ENCODE results near the gene EXOC4. TPM values are rescaled to one million over a fixed set of nuclear protein-coding genes. Genes with fewer than 3 reads are reported as not detected.

Gene EXOC4
- total RNA-seq, 3 donors from 2014 or later, result 23.9 to 30.4 (median 26.0) TPM

DNA sequence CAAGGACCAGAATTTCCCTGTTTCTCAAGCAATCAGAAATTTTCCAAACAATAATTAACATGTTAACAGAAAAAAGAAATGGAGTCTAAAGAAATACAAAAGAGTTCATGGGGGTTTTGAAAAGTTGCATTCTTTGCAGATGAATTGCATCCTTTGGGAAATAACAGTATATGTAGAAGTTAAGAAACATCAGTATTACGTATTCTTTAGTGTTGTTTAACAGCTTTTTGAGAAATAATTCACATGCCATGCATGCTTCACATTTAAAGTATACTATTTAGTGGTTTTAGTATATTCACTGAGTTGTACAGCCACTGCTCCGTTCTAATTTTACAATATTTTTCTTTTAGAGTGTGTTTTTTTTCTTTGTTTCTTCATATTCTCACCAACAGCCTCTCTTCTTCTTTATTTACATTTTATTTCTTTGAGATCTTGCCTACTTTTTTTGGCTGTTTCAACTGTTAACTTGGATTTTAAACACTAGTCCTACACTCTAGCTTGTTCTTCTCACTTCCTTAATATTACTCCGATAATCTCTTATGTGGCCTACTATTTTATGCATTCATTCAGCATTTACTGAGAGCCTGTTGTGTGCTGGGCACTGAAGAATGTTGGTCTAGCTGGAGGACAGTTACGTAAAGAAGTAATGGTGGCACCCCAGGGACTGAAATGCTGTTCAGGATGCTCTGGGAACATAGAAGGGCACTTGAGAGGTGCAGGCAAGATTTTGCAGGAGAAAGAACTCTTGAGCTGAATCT lies 330.1 kb downstream of the EXOC4 start:
- no peak for ATAC-seq
- no peaks in the 10 kb centered on the region for H3K4me1 Mint-ChIP-seq (ENCODE audit: low read depth)
- no peak for DNase-seq
- peaks cover 16% of the 10 kb centered on the region for H3K36me3 Mint-ChIP-seq (ENCODE audit: insufficient read depth)
- H3K9me3 Mint-ChIP-seq, result peaks cover 10% of the 10 kb centered on the region
- H3K4me3 Mint-ChIP-seq, result no peak overlapping the region
- no peaks in the 10 kb centered on the region for H3K27me3 Mint-ChIP-seq (ENCODE audit: low read depth)

- no peaks in the 10 kb centered on the region for H3K27me3 Mint-ChIP-seq (ENCODE audit: low read depth)
Measured at GRCh38 chr7:133583545-133584171, 330.8 kb downstream of the EXOC4 start.

DNA sequence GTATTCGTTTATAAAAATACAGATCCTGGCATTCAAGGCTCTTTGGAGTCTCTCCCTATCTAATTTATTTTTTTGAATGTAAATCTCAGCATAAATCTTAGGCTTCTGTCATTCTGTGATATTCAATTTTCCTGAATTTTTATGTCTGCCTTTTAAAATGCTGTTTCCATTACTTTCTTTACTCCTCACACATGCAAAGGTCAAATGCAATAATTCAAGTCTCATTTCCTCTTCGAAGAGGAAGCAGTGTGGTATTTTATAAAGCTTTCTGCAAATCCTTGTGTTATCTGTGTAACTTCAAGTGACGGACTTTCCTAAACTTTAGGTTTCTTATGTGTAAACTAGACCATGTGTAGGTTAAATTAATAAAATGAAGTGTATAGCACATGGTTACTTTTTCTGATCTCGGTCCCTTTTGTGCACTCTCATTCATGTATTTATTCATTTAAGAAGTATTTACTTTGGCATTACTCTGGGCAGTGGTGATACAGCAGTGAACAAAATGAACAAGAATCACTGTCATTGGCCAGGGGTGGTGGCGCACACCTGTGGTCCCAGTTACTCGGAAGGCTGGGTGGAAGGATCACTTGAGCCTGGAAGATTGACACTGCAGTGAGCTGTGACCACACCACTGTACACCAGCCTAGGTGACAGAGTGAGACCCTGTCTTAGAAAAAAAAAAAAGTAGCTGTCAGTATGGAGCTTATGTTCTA lies 332.2 kb downstream of the EXOC4 start:
- H3K9me3 Mint-ChIP-seq, result peaks cover 10% of the 10 kb centered on the region
- ATAC-seq, result no peak
- peaks cover 18% of the 10 kb centered on the region for H3K36me3 Mint-ChIP-seq (ENCODE audit: insufficient read depth)
- no peak overlapping the region for H3K4me3 Mint-ChIP-seq
- H3K27me3 Mint-ChIP-seq (ENCODE audit: low read depth), result no peaks in the 10 kb centered on the region
- no peak for DNase-seq
- H3K4me1 Mint-ChIP-seq (ENCODE audit: low read depth), result no peaks in the 10 kb centered on the region

More at GRCh38 chr7:133583545-133584171, 330.8 kb downstream of the EXOC4 start:
- peaks cover 16% of the 10 kb centered on the region for H3K36me3 Mint-ChIP-seq (ENCODE audit: insufficient read depth)
- ATAC-seq (no peak), DNase-seq (no peak)
- no peak overlapping the region for H3K4me3 Mint-ChIP-seq
- no peaks in the 10 kb centered on the region for H3K4me1 Mint-ChIP-seq (ENCODE audit: low read depth)
- H3K9me3 Mint-ChIP-seq, result peaks cover 10% of the 10 kb centered on the region

GRCh38 chr7:133586253-133586652 lies 333.4 kb downstream of the EXOC4 start:
- Mint-ChIP-seq H3K4me1 (ENCODE audit: low read depth) (no peaks in the 10 kb centered on the region), H3K27me3 (ENCODE audit: low read depth) (no peaks in the 10 kb centered on the region), H3K9me3 (peaks cover 10% of the 10 kb centered on the region), H3K4me3 (no peak overlapping the region), H3K36me3 (ENCODE audit: insufficient read depth) (peaks cover 18% of the 10 kb centered on the region)
- DNase-seq (no peak), ATAC-seq (no peak)

GRCh38 chr7:133587903-133588302 lies 335.0 kb downstream of the EXOC4 start:
- Mint-ChIP-seq H3K36me3 (ENCODE audit: insufficient read depth) (peaks cover 22% of the 10 kb centered on the region), H3K4me1 (ENCODE audit: low read depth) (no peaks in the 10 kb centered on the region), H3K4me3 (no peak overlapping the region), H3K27me3 (ENCODE audit: low read depth) (no peaks in the 10 kb centered on the region), H3K9me3 (peaks cover 10% of the 10 kb centered on the region)
- no peak for ATAC-seq
- no peak for DNase-seq

GRCh38 chr7:133590795-133591194 lies 337.9 kb downstream of the EXOC4 start:
- DNase-seq (no peak), ATAC-seq (no peak)
- peaks cover 4% of the 10 kb centered on the region for H3K9me3 Mint-ChIP-seq
- H3K4me1 Mint-ChIP-seq (ENCODE audit: low read depth), result no peaks in the 10 kb centered on the region
- no peak overlapping the region for H3K4me3 Mint-ChIP-seq
- peaks cover 30% of the 10 kb centered on the region for H3K36me3 Mint-ChIP-seq (ENCODE audit: insufficient read depth)
- no peaks in the 10 kb centered on the region for H3K27me3 Mint-ChIP-seq (ENCODE audit: low read depth)

GRCh38 chr7:133591704-133592340 lies 338.9 kb downstream of the EXOC4 start:
- H3K9me3 Mint-ChIP-seq, result no peaks in the 10 kb centered on the region
- no peaks in the 10 kb centered on the region for H3K27me3 Mint-ChIP-seq (ENCODE audit: low read depth)
- DNase-seq, result no peak
- no peak for ATAC-seq
- peaks cover 27% of the 10 kb centered on the region for H3K36me3 Mint-ChIP-seq (ENCODE audit: insufficient read depth)
- no peak overlapping the region for H3K4me3 Mint-ChIP-seq
- no peaks in the 10 kb centered on the region for H3K4me1 Mint-ChIP-seq (ENCODE audit: low read depth)

DNA sequence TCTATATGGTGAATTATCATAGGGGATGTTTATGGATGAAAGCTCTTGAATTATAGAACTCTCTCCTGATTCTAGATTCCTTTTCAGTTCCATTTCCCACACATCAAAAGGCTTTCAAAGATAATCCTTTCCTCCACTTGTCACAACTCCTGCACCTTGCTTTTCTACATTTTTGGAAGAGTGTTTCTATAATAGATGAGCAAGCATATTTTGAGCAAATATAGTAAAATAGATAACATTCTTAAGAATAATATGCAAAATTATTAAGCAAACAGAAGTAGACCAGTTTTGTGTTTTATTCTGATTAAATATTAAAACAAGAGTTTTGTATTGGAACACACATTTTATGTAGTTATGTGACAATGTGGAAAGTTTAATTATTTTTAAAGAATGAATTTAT lies 340.7 kb downstream of the EXOC4 start:
- Mint-ChIP-seq H3K4me3 (no peak overlapping the region), H3K27me3 (ENCODE audit: low read depth) (no peaks in the 10 kb centered on the region), H3K9me3 (no peaks in the 10 kb centered on the region), H3K36me3 (ENCODE audit: insufficient read depth) (peaks cover 22% of the 10 kb centered on the region), H3K4me1 (ENCODE audit: low read depth) (no peaks in the 10 kb centered on the region)
- no peak for DNase-seq
- ATAC-seq, result no peak

DNA sequence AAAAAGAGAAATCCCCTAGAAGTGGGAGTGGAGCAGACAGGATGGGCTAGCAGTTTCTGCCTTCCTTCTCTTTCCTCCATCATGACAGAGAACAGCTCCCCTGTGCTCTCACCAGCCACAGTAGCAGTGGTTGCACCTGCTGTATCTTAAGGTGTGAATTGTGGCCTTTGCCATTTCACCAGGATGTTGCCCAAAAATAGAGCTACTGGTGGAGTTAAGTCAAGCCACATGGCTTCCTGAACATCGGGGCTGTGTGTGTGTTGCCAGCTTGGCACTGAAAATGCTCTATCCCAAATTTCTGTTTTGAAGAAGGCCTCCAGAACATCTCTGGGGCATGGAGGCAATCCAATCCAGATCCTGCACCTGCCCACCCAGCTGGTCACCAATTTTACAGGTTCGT lies 348.7 kb downstream of the EXOC4 start:
- no peak for DNase-seq
- Mint-ChIP-seq H3K9me3 (no peaks in the 10 kb centered on the region), H3K4me1 (ENCODE audit: low read depth) (peaks cover 2% of the 10 kb centered on the region), H3K4me3 (no peak overlapping the region), H3K36me3 (ENCODE audit: insufficient read depth) (no peaks in the 10 kb centered on the region), H3K27me3 (ENCODE audit: low read depth) (no peaks in the 10 kb centered on the region)
- no peak for ATAC-seq

GRCh38 chr7:133602291-133602690 lies 349.4 kb downstream of the EXOC4 start:
- Mint-ChIP-seq H3K9me3 (no peaks in the 10 kb centered on the region), H3K27me3 (ENCODE audit: low read depth) (no peaks in the 10 kb centered on the region), H3K4me3 (no peak overlapping the region), H3K36me3 (ENCODE audit: insufficient read depth) (peaks cover 3% of the 10 kb centered on the region), H3K4me1 (ENCODE audit: low read depth) (peaks cover 2% of the 10 kb centered on the region)
- DNase-seq, result no peak
- ATAC-seq, result no peak

DNA sequence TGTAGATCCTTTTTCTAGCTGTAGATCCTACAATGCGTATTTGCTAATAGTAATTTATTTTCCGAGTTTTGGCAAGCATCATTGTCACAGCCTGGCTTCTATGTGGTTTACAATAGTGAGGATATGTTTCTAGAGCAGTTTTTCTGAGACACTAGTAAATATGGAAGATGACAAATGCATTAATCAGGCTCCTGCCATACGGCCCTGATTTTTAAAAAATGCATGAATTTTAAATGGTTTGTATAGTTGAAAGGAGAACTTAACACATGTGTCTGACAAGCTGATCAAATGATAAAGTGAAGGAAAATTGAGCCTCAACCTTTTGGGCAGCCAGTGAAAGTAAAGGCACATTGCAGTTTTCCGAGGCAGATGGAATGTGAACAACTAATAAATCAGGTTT lies 354.1 kb downstream of the EXOC4 start:
- H3K36me3 Mint-ChIP-seq (ENCODE audit: insufficient read depth), result peaks cover 15% of the 10 kb centered on the region
- H3K27me3 Mint-ChIP-seq (ENCODE audit: low read depth), result no peaks in the 10 kb centered on the region
- no peak overlapping the region for H3K4me3 Mint-ChIP-seq
- no peaks in the 10 kb centered on the region for H3K9me3 Mint-ChIP-seq
- ATAC-seq, result no peak
- DNase-seq, result no peak
- H3K4me1 Mint-ChIP-seq (ENCODE audit: low read depth), result no peaks in the 10 kb centered on the region

GRCh38 chr7:133609806-133610205 lies 356.9 kb downstream of the EXOC4 start:
- no peaks in the 10 kb centered on the region for H3K9me3 Mint-ChIP-seq

GRCh38 chr7:133611955-133612354 lies 359.1 kb downstream of the EXOC4 start:
- Mint-ChIP-seq H3K9me3 (no peaks in the 10 kb centered on the region), H3K4me1 (ENCODE audit: low read depth) (no peaks in the 10 kb centered on the region), H3K36me3 (ENCODE audit: insufficient read depth) (peaks cover 16% of the 10 kb centered on the region), H3K4me3 (no peak overlapping the region), H3K27me3 (ENCODE audit: low read depth) (no peaks in the 10 kb centered on the region)
- DNase-seq, result no peak
- ATAC-seq, result no peak

More at GRCh38 chr7:133609806-133610205, 356.9 kb downstream of the EXOC4 start:
- H3K4me3 Mint-ChIP-seq, result no peak overlapping the region
- ATAC-seq, result no peak
- peaks cover 17% of the 10 kb centered on the region for H3K36me3 Mint-ChIP-seq (ENCODE audit: insufficient read depth)
- DNase-seq, result no peak
- H3K27me3 Mint-ChIP-seq (ENCODE audit: low read depth), result no peaks in the 10 kb centered on the region
- no peaks in the 10 kb centered on the region for H3K4me1 Mint-ChIP-seq (ENCODE audit: low read depth)

DNA sequence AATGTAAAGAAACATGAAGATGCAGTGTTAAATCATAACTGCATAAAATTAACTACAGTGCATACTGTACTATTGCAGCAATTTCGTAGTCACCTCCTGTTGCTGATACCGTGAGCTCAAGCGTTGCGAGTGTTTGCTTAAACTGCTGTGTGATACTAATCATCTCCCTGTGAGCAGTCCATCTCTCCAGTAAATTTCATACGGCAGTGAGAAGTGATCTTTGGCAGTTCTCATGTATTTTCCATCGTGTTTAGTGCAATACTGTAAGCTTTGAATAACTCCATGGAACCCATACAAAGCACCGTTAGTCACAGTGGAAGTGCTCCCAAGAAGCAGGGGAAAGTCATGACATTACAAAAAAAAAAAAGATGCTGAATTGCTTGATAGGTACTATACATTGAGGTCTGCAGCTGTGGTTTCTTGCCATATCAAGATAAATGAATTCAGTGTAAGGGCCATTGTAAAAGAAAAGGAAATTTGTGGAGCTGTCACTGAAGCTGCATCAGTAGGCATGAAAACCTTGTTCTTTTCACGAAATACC lies 360.4 kb downstream of the EXOC4 start:
- no peaks in the 10 kb centered on the region for H3K4me1 Mint-ChIP-seq (ENCODE audit: low read depth)
- peaks cover 14% of the 10 kb centered on the region for H3K36me3 Mint-ChIP-seq (ENCODE audit: insufficient read depth)
- no peak overlapping the region for H3K4me3 Mint-ChIP-seq
- no peaks in the 10 kb centered on the region for H3K9me3 Mint-ChIP-seq
- no peaks in the 10 kb centered on the region for H3K27me3 Mint-ChIP-seq (ENCODE audit: low read depth)
- no peak for DNase-seq
- no peak for ATAC-seq

Data from activated T-cell treated with anti-CD3 and anti-CD28 coated beads, Interleukin-2, amount 50 U/mL, for 4 hours (primary cell).